DMS114 treated with DMSO at 0.1 percent for 48 hours (cell line): Measurements from ENCODE around the gene TTC28.
"Not testable (repeated sequence)": the region's sequence is repeated elsewhere in the genome, so short reads cannot be mapped to it uniquely, and the experiment has no call there.

Source experiments
- DNase-seq: peaks from one replicate; lab custom pipeline; 2025; ENCODE audit not compliant: unreplicated experiment; lab: John Stamatoyannopoulos, UW

TTC28 gene

DNA sequence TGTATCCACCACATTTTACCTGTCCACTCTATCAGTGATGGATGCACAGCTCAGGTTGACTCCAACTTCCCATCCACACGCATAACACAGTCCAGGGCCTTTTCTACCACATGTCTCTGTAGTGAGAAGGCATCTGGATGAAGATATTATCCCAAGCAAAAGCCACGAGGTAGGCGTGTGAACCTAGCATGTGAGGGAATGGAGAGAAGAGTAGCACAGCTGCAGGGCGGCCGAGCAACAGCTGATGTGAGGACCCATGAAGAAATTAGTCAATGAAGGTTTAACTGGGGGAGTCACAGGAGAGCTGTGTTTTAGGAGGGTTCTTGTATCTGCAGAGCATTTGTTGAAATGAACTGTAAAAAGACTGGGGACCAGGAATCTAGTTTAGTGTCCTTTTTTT is 616.0 kb downstream of the TTC28 start:
- no peak for DNase-seq

DNA sequence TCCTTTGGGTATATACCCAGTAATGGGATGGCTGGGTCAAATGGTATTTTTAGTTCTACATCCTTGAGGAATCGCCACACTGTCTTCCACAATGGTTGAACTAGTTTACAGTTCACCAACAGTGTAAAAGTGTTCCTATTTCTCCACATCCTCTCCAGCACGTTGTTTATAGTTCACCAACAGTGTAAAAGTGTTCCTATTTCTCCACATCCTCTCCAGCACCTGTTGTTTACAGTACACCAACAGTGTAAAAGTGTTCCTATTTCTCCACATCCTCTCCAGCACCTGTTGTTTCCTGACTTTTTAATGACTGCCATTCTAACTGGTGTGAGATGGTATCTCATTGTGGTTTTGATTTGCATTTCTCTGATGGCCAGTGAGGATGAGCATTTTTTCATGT is 619.0 kb downstream of the TTC28 start:
- DNase-seq, result not testable (repeated sequence)

DNA sequence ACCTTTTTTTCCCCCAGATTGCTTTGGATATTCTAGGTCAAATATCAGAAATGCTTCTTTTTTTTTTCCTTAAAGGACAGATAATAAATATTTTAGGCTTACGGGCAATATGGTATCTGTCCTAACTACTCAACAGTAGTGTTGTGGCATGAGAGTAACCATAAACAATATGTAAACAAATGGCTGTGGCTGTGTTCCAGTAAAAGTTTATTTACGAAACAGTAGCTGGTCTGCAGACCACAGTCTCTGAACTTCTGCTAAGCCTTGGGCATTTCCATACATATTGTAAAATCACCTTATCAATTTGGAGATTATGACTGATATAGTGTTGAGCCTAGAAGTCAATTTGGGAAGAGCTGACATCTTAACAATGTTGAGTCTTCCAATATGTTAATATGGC is 621.6 kb downstream of the TTC28 start:
- DNase-seq, result no peak

DNA sequence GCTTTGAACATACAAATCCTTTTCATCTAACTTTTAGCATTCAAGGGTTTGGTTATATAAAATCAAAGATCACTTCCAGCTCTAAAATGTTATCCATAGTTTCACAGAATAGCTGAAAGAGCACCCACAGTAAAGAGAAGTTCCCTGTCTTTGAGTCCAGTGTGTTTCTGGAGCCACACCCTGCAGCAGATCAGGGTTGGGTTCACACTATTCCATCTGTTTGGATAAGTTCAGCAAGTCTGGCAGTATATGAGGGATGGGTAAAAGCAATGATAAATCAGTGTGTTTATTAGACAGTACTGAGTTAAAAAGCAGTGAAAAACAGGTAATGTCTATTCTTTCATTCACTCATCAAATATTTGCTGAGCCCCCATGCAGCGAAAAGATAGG is 624.8 kb downstream of the TTC28 start:
- no peak for DNase-seq

DNA sequence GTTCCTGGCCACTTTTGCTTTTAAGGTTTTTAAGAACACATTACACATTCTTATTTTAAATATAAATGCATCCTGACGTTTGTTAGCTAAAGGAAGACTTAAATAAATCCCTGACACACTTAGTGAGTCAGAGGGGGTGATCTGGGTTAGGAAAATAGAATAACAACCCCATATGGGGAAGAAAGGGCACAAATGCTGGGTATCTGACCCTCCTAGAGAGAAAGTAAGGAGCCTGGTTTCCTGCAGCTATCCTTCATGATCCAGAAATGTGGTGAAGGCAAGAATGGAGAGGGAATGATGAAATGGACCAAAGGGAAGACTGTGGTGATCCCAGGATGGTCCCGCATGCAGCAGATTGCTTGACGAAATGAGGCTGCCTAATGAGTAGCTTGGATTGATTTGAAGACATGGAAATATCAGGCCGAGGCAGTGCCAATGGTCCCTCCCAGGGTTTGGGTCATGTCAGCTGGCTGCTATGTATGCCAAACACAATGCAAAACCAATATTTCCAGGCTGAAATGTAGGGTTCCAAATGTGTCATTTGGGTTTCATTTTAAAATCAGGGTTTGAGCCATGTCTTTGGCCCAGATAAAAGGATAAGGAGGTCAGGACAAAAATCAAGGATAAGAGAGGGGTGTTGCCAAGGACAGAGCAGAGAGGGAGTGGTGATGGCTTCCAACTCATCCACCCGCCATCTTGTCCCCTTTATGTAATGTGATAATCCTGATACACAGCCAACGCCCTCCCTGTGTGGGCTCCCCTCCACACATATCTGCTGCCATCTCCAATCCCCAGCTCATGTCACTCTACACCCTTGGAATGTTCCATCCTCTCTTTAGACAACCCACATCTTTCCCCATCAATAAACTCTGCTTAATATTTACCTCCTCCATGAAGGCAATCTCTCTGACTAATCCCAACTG is 625.5 kb downstream of the TTC28 start:
- no peak for DNase-seq

DNA sequence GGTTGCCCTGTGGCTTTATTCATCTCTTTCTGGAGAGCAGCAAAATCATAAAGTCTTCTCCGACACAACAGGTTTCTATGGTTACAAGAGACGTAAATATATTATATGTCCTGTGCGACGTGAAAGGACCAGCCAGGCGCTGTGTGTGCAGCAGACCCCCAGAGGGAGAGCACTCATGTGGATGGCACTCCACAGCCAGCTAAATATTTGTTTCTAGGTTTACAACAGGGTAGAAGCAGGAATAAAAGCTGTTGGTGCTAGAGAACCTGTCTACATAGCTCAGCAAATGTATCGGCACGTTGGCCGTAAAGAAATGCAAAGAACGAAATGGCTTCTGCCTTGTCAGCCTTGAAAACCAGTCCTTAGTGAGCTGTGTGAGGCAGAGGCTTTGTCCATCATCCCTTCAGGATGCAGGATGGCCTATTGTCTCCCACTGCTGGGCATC is 626.8 kb downstream of the TTC28 start:
- DNase-seq, result no peak

DNA sequence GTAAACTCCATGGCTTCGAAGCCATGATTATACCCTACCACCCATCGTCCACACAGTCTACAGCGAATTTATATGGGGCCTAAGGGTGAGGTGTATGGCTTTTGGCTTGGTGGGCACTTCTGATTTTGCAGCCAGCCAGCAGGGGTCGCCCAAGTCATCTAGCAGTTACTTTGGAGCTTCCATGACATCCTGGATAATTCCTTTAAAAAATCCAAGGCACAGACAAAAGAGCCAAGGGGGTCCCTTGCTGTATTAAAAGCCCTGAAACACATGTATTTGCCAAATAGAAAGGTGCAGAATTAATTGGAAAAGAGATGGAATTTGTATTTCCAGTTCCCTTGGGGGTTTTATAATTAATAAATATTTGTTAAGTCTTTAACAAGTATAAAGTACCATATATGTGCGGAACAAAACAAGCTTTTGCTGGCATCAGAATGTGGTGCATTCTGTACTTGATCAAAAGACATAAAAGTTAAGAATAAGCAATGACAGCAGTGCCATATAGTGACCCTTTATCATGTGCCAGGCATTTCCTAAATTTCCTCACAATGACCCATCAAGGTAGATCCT is 627.8 kb downstream of the TTC28 start:
- peak; percentile 21 for DNase-seq

DNA sequence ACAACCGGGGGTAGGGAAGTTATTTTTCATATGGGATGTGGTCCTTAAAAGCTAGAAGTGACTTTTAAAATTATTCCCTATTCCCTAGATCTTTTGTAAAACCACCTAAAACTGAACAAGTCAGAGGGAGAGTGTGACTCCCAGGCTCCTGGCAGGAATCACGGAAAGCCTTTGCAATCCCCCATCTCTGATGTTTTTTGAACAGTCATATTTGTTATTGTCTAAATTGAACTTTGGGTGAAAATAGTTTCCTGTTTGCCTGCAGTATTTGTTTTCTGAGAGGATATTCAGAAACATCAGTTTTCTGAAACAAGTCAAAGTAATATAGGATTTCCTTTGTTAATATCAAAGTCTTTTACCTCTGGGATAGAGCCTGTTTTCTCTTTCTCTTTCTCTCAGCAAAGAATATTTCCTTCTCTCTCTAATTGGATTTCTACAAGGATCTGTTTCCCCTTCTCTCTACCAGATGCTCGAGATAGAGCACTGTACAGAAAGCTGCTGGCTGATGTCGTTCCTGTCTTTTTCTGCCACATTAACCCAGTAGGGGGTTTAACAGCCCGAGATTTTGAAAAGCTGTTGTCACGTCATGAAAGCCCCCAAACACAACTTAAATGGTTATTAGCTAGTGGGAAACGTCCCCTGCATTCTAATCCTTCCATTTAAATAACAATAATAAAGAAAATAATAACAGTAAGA is 628.4 kb downstream of the TTC28 start:
- no peak for DNase-seq

DNA sequence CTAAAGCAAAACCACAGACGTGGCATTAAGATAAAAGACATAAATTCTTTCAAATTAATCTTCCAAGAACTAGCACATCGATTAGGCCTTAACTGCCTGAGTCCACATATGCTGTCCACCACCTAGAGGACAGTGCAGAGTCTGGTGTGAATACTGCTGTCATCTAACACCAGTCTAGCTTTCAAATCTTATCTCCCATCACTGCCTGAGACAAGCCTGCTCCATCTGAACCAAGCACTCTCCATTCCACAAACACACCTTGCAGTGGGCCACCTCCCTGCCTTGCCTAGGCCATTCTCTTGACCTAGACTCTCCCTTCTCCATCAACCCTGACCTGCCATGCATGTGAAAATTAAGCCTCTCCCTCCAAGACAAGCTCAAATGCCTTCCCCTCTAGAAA is 631.1 kb downstream of the TTC28 start:
- no peak for DNase-seq

DNA sequence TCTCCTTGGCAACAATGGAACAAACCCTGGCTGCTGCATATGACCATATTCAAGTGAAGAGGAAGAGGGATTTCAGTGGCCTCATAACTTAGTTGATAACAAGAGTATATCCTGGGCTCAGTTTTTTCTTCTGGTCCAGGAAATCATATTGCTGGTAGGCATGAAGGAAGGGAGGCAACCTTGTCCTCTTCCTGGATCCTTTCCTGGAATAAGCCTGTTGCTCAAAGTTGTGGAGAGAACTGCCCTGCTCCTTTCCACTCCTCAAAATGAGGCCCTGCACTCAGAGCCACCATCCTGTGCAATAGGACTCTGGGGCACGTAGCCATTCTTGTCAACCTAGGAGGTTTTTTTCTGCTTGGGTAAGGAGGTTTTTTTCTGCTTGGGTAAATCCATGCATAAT is 631.9 kb downstream of the TTC28 start:
- no peak for DNase-seq

DNA sequence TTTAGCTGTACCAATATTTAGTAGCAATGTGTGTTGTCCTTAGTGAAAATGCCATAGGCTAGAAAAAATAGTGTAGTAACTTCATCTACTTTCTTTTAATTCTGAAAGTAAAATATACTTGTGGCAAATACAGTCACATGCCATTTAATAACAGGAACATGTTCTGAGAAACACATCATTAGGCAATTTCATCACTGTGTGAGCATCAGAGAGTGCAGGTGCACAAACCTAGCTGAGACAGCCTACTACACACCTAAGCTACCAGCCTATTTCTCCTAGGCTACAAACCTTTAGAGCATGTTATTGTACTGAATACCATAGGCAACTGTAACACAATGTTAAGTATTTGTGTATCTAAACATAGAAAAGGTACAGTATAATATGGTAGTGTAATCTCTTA is 633.5 kb downstream of the TTC28 start:
- no peak for DNase-seq

DNA sequence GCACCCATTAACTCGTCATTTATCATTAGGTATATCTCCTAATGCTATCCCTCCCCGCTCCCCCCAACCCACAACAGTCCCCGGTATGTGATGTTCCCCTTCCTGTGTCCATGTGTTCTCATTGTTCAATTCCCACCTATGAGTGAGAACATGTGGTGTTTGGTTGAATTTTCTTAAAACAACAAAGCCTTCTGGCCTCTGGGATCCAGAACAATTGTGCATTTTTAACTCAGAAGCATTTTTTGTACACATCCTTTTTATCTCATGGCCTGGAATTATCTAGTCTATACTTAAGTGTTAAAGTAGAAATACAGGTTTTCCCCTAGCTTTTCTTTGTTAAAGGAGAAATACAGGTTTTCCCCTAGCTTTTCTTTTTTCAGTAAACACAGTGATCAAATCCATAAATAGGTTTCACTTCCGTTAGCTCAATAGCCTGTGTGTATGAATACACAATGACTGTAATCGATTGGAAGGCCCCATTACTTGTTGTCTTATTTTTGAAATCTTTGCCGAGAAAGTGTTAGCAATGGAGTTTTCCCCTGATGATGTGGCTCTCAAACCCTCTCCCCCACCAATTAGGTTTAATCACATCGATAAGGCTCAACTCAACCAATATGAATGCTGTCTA is 635.0 kb downstream of the TTC28 start:
- no peak for DNase-seq

DNA sequence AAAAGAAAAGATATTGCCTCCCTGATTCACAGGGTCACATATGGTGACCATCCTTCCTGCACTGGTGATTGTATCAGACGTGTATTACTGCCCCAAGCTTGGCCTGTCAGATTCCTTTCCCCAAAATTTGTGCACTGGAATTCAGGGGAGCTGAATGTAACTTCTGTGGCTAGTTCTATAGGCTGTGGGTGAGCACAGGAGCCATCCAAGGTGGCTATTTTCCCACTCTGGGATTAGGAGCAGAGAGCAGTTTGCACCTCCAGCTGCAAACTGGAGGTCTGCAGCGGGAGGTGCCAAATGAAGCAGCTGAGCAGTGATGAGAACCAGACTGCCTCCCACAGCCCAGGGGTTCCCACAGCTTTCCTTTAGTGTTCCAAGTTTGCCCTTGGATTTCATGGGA is 636.4 kb downstream of the TTC28 start:
- DNase-seq, result no peak

DNA sequence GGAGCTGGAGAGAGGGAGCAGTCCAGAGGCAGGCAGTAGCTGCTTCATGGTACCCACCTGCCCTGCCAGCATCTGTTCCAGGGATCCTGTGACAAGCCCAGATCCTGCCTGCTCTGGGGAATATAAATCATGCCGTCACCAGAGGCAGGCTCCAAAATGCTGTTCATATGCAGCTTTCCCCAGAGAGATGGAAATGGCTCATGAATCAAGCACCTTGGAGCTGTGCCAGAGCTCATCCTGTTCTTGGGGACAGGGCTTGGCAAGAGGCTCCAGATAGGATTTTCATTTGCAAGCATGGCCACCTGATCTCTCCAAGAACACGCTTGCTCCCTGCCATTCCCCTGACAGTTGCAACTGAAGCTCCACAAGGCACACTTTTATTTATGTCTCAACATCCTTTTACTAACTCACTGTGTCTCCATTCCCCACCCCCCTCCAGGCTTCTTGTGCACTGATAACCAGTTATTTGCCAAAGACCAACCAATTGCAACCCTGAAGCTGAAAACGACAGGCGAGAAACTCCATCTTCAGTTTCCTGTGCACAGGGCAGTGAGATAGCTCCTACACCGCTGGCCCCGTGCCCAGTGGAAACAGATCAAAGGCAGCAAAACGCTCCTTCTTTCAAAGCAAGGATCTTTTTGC is 644.8 kb downstream of the TTC28 start:
- DNase-seq, result no peak

DNA sequence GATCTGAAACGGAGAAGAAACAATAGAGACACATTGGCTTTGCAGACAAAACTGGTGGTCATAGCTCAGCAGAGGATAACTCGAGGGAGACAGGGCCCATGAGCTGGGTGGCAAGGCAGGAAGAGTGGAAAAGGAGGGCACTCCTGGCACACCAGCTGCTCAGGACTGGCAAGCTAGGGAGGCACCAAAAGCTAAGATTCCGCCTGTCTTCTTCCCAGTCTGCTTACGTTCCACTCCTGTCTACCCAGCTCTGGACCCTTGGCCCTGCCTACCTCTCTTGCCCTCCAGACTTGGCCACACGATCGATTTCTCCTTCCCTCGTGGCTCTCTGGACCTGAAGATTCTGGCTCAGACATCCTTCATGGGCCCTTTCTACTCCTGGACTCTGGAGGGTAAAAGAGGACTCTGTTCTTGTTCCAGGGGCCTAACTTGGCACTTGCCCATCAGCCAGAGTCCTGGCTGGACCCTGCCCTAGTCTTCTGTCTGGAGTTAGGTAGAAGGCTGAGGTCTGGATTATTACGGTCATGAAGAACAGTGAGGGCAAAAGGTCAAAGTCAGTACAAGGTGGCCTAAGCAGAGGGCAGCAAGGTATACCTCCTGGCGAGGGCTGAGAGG is 645.4 kb downstream of the TTC28 start:
- no peak for DNase-seq

DNA sequence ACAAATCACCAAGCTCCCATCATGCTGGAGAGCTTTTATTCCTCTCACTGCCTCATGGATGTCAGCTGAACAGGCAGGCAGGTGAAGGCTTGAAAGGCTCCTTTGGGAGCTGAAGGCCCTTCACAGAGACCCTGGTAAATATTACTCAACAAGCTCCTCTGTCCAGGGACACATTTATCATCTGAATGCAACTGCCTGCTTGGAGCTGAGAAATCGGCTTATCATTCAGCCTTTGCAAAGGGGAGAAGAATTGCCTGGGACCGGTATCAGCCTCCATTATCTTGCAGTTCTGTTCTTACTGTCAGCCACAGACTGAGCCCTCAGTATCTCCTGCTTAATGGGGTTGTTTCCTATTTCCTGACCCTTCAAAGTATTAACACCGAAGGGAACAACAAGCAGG is 646.8 kb downstream of the TTC28 start:
- no peak for DNase-seq

DNA sequence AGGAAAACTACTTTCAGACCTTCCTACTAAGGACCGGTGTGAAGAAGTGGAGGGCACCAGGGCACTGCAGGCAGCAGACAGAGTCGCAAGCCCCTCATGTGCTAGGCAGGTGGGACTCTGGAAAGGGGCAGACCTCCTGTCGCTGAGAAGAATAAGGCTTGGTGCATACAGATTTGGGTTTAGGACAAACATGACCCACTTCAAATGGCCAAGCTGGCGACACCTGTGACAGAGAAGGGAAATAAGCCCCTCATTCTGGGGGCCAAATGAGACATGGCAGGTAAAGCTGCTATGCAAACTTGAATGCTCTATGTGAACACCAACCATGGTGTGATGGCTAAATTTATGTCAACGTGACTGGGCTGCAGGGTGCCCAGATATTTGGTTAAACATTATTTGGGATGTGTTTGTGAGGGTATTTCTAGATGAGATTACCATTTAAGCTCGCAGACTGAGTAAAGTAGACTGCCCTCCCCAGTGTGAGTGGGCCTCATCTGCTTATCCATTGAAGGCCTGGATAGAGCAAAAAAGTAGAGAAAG is 648.2 kb downstream of the TTC28 start:
- DNase-seq, result no peak

DNA sequence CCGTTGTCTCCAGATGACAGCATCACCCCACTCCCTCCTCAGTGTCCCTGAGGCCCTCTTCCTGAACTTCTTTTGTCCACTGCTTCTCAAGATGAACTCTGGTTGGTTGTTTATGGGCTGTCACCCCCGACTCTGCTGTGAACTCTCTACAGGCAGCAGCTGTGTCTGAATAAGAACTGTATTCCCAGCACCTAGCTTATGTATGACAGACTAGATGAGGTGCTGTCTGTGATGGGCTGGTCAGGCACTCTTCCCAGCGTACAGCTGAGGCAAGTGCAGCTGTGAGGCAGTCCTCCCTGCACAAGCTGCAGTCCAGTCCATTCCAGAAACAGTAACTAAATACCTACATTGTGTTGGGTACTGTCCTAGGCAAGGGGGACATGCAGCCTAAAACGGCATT is 649.2 kb downstream of the TTC28 start:
- DNase-seq, result no peak

DNA sequence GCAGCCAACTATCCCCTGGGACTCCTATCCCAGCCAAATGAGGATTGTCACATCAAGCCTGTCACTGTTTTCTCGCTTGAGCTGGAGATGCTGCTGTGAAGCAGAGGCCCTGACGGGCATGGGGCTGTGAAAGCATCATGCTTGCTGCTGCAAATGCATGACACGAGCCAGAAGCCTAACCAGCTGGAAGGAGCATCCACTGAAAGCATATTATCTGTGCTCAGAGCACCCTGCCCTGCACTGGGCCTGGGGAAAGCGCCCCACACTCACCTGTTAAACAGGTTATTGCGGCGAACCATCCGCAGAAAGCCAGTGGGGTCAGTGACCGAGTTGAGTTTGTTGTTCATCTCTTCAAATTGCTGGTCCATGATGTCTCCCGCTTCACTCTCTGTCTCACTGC is 649.7 kb downstream of the TTC28 start:
- no peak for DNase-seq

DNA sequence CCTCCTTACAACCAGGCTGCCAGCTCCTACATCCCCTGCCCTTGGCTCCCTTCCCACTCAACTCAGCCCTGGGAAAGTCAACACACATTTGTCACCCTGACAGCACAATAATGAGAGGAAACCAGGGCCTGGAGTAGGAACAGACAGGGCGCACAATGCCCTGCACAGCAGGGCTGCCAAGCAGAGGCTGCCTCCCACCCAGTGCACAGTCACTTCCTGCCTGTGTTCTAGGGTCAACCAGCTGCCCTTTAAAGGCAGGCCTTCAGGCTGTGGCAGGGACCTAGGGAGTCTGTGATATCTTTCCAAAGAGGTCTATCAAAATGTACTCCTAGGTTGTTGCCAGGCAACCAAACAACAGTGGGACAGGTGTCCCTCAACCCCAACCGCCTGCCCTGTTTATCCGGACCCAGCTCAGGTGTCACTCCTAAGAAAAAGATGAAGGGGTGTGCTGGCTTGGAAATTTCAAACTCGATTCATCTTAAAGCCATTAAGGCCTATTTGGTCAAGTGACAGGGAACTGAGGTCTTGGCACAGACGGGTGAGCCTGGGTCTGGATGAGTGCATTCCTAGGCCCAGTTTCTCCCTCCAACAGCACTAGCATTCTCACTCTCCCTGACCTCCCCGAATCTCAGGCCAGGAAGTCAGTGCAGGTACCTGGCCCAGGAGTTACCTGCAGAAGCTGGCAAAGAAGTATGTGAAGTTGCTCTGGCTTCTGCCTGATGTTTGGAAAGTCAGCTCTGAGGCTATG is 650.3 kb downstream of the TTC28 start:
- DNase-seq, result no peak
